SK-N-SH (cell line): Measurements from ENCODE around the gene OR5H2.

Experiments used
- POLR2AphosphoS5 ChIP-seq: IDR thresholded peaks from 2 replicates; pipeline ENCODE4 v1.6.1; 2012; ENCODE audit warnings: low read depth, low read length
- SIN3A ChIP-seq: IDR thresholded peaks from 2 replicates; pipeline ENCODE4 v1.6.1; 2012; ENCODE audit warnings: low read depth, mild to moderate bottlenecking, low read length, moderate library complexity, borderline replicate concordance
- TF ChIP-seq, protein P1 (sequence below): fragments of 200-600 bp; sonication (generic); IDR thresholded peaks from 2 replicates; pipeline ENCODE4 v1.6.1; 2017; ENCODE audit warnings: antibody characterized with exemption, mild to moderate bottlenecking, moderate library complexity
- TF ChIP-seq, protein P2 (sequence below): IDR thresholded peaks from 2 replicates; pipeline ENCODE4 v1.4.0; 2012; ENCODE audit warnings: low read depth

GRCh38 chr3:98328933-98329332, 46.6 kb downstream of the OR5H2 start:
- TF ChIP-seq POLR2AphosphoS5 (no peak), SIN3A (no peak)
- TF ChIP-seq, protein P1, sequence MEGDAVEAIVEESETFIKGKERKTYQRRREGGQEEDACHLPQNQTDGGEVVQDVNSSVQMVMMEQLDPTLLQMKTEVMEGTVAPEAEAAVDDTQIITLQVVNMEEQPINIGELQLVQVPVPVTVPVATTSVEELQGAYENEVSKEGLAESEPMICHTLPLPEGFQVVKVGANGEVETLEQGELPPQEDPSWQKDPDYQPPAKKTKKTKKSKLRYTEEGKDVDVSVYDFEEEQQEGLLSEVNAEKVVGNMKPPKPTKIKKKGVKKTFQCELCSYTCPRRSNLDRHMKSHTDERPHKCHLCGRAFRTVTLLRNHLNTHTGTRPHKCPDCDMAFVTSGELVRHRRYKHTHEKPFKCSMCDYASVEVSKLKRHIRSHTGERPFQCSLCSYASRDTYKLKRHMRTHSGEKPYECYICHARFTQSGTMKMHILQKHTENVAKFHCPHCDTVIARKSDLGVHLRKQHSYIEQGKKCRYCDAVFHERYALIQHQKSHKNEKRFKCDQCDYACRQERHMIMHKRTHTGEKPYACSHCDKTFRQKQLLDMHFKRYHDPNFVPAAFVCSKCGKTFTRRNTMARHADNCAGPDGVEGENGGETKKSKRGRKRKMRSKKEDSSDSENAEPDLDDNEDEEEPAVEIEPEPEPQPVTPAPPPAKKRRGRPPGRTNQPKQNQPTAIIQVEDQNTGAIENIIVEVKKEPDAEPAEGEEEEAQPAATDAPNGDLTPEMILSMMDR = no peak
- TF ChIP-seq, protein P2, sequence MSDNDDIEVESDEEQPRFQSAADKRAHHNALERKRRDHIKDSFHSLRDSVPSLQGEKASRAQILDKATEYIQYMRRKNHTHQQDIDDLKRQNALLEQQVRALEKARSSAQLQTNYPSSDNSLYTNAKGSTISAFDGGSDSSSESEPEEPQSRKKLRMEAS = no peak
